IPS-NIHi11 (cell line): ENCODE data around the gene LRRC40.
"Not testable (repeated sequence)": the region's sequence is repeated elsewhere in the genome, so short reads cannot be mapped to it uniquely, and the experiment has no call there.

Experiments used
- DNase-seq: peaks from one replicate; pipeline ENCODE4 v3.0.0; 2012; ENCODE audit warnings: mixed read lengths, low spot score

The LRRC40 gene

DNA sequence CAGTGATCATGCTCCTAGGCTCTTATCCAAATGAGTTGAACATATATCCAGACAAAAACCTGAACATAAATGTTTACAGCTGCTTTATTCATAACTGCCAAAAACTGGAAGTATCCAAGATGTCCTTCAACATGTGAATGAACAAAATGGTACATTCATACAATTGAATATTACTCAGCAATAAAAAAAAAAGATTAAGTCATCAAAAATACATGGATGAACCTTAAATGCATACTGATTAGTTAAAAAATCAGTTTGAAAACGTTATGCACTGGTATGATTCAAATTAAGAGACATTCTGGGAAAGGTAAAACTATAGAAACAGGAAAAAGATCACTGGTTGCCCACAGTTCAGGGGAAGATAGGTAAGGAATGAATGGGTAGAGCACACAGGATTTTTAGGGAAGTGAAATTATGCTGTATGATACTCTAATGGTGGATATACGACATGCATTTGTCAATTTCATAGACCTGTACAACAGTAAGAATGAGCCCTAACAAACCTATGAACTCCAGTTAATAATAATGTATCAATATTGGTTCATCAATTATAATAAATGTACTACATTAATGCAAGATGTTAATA is 3.1 kb downstream of the LRRC40 start:
- DNase-seq = no peak

- no peak for DNase-seq
Observed at GRCh38 chr1:70200065-70200464, 5.3 kb downstream of the LRRC40 start.

DNA sequence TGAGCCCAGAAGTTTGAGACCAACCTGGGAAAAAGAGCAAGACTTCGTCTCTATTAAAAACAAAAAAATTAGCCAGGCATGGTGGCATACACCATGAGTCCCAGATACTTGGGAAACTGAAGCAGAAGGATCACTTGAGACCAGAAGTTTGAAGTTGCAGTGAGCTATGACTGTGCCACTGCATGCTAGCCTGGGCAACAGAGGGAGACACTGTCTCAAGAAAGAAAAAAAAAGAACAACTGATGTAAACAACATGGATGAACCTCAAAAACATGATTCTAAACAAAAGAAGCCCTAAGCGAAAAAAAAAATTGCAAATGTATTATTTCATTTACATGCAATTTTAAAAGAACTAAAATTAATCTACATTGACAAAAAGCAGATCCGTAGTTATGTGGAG is 9.0 kb downstream of the LRRC40 start:
- DNase-seq = no peak

DNA sequence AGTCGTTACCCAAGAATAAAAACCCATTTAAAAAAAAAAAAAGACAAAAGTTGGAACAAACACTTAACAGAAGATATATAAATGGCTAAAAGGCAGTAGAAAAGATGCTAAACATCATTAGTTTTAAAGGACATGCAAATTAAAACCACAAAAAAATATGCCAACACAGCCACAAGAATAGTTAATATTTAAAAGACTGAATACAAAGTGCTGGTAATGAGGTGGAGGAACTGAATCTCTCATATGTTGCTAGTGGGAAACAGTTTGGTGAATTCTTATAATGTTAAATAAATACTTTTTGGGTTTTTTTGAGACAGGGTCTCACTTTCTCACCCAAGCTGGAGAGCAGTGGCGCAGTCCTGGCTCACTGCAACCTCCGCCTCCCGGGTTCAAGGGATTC is 10.0 kb downstream of the LRRC40 start:
- DNase-seq = no peak

- DNase-seq = no peak
Observed at GRCh38 chr1:70194601-70195000, 10.8 kb downstream of the LRRC40 start.

GRCh38 chr1:70192446-70192845 is 12.9 kb downstream of the LRRC40 start:
- not testable (repeated sequence) for DNase-seq

DNA sequence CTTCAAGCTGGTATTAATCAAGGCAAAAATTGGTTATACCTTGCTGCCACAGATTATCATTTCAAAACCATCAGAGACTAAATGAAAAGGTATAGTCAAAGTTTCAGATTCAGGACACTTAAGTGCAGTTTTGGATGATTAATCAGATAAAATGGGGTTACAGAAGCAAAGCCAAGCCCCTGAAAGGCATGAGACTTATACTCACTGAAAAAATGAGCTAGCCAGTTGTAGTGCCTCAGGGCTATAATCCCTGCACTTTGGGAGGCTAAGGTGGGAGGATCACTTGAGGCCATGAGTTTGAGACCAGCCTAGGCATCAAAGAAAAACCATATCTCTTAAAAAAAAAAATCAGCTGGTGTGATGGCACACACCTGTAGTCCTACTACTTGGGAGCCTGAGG is 15.2 kb downstream of the LRRC40 start:
- no peak for DNase-seq

DNA sequence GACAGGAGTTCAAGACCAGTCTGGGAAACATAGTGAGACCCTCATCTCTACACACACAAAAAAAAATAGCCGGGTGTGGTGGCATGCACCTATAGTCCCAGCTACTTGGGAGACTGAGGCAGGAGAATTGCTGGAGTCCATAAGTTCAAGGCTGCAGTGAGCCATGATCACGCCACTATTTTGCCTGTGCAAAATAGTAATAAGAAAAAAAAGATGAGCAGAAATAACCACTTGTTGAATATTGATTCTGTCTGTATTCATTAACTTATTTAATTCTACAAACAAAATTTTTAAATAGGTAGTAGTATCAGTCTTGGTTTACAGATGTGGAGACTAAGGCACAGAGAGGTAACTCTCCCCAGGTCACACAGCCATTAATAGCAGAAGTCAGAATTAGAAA is 16.9 kb downstream of the LRRC40 start:
- DNase-seq = no peak

GRCh38 chr1:70185181-70185580 is 20.2 kb downstream of the LRRC40 start:
- DNase-seq = not testable (repeated sequence)

- DNase-seq = no peak
Observed at GRCh38 chr1:70171512-70171911, 33.9 kb downstream of the LRRC40 start.

DNA sequence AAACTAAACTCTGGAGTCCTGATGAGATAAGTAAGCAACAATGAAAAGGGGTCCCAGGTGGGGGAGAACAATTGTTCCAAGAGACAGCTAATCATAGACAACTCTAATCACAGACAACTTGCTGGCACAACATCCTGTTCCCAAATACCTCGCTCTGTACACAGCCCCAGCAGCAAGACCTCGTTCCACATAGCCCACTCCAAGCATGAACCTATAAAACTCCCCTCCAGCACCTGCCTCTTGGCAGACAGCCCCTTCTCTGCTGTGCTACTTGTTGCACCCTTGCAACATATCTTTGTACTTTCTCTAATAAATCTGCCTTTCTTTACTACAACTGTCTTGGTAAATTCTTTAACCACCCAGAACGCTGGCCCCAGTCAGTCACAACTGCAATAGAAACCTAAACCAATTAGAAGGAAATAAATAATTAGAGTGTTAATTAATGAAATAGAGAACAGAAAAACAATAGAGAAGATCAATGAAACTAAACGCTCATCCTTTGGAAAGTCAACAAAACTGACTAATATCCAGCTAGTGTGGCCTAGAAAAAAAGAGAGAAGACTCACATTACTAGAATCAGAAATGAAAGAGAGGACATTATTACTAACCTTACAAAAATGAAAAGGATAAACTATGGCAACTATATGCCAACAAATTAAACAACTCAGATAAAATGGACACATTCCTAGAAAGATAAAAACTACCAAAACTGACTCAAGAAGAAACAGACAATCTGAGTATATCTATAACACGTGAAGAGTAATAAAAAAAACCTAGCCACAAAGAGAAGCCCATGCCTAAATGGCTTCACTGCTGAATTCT is 36.1 kb downstream of the LRRC40 start:
- DNase-seq = no peak

DNA sequence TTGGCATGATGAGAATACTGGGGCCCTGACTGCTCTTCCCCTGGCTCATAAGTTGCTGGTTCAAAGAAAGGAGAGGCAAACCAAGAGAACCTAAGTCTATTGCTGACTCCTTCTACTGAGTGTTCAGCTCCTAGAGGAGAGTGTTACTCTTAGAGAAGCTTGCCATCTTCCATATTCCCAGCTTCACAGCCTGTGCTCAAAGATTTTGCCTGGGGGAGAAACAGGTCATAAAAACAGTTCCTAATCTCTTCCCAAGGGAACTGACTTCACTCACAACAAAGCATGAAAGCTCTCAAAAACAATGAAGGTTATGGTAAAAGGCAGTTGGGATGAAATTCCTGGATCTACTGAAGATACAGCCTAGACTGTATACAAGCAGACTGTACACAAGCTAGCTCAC is 37.1 kb downstream of the LRRC40 start:
- DNase-seq = no peak

DNA sequence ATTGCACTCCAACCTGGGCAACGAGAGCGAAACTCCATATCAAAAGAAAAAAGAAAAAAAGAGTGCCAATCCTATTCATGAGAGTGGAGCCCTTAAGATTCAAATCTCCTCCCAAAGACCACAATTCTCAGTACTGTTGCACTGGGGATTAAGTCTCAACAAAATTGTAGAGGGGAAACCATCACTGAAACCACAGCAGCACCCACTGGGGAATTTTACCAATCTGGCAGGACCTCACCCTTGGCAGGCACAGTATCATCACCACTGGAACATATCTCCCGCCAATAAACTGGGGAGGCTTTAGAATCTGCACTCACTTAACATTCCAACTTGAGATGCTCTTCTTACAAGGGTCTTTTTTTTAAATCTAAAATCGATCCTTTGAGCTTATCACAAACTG is 41.0 kb downstream of the LRRC40 start:
- no peak for DNase-seq

DNA sequence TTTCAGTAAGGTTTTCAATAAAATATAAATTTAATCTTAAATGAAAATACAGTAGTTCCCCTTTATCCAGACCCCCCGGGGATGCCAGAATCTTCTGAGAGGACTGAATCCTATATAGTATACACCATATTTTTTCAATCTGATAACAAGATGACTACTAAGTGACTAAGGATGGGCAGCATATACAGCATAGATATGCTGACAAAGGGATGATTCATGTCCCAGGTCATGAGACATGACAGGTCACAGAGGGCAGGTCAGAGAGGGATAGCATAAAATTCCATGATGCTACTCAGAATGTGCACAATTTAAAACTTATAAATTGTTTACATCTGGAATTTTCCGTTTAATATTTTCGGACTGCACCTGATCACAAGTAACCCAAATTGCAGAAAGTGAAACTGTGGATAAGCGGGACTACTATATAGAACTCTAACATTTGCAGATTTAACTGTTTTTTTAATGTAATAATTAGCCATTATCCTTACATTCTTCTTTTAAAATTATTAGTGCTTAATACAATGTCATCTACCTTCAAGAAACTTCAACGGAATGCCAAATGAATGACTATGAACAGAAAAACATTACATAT is 48.8 kb downstream of the LRRC40 start:
- DNase-seq = no peak

DNA sequence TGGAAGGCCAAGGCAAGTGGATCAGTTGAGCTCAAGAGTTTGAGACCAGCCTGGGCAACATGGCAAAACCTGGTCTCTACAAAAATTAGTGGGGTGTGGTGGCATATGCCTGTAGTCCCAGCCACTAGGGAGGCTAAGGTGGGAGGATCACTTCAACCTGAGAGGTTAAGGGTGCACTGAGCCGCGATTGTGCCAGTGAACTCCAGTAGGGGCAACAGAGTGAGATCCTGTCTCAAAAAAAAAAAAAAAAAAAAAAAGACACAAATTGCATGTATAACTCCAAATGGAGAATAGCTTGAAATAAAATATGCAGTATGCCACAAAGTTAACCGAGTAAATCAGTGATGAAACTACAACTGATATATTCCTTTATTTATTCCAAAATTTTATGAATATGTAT is 51.6 kb downstream of the LRRC40 start:
- DNase-seq = no peak

DNA sequence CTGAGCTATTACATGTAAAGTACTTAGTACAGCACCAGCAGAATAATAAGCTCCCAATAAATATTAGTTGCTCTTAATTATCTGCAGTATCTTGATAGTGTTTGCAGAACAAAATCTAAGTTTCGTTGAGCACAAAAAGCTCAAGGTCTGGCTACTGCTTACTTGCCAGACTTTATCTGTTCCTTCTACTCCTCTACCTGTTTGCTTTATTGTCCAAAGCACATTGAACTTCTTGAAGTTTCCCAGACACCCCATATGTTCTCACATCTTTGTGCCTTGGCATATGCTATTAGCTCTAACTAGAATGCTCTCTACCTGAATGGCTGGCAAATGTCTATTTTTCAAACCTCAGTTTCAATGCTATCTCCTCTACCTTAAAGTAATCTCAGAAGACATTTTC is 54.9 kb downstream of the LRRC40 start:
- no peak for DNase-seq

DNA sequence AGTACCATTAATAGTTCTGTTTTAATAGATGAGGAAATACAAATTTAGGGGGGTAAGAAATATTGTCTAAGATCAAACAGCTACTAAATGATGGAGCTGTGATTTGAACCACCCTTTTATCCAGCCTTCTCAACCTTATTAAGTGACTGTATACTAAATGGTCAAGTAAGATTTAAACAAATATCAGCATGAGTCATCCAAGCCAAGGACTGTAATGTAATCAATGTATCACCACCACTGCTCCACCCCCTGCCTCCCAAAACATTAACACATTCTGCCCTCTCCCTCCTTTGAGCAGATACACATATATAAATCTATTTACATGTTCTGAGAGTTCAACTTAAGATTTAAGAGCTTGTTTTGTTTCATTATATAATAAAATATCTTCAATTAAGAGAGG is 58.9 kb downstream of the LRRC40 start:
- DNase-seq = no peak

- no peak for DNase-seq
Observed at GRCh38 chr1:70143048-70143659, 62.2 kb downstream of the LRRC40 start.

- no peak for DNase-seq
Observed at GRCh38 chr1:70142075-70142474, 63.3 kb downstream of the LRRC40 start.

DNA sequence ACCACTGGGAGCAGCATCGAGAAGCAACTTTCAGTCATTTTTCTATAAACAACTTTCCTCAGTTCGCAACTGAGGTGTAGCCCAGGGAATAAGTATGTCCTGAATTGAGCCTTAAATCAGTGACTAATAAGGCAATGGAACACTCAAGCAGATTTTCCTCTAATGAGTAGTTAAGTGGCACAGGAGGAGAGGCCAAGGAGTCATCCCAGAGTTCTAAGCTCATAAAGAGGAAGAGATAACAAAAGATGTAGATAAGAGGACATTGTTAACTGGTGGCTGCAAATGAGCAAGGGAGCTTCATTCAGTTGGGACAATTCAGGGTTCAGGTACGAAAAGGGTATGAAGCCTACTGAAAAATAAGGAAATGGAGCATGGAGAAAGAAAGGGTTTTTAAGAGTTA is 64.5 kb downstream of the LRRC40 start:
- DNase-seq = no peak

DNA sequence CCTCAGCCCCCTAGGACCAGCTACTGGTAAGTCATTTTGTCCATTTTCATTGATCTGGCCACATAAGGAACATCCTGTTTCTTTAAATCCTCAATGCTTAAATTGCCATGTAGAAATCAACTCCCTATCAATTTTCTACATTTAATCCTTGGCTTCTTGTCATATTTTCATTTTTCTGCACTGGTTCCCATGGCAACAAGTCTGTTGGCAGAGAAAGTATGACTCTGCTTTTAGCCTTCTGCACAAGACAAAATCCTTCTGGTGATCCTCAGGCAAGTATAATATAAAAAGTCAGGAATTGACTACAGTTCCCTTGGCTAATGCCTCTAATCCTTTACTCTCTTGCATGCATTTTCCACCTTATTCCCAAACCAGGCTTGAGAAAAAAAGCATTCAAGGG is 65.0 kb downstream of the LRRC40 start:
- no peak for DNase-seq

- DNase-seq = no peak
Observed at GRCh38 chr1:70134148-70134547, 71.2 kb downstream of the LRRC40 start.

DNA sequence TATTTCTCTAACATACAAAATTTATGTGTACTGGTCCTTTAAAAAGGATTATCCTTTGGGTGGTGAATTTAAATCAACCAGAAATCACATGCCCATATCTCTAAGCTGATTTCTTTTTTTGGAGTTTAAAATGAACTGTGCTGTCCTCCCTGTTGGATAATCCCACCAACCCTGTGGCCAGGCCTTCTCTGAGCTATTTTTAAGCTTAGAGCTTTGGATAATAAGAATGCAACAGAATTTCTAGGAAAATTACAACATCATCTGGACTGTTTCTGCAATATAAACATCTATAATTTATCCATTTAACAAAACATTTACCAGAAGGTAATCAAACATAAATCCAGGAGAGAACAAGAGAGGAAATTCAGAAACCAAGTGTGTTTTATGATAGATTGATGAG is 88.3 kb downstream of the LRRC40 start:
- no peak for DNase-seq
